Measurements from ENCODE around the gene PCDHB9.
"Not testable (repeated sequence)": the region's sequence is repeated elsewhere in the genome, so short reads cannot be mapped to it uniquely, and the experiment has no call there.

GRCh38 chr5:141194332-141194731 lies 7.4 kb downstream of the PCDHB9 start:
- TF ChIP-seq USF2 (IDR thresholded peaks at IDR 0.05; ENCODE audit: low read length); RNF2 (IDR thresholded peaks at IDR 0.05; ENCODE audit: borderline replicate concordance, low read depth, low read length, missing control alignments, poor library complexity, severe bottlenecking); SRF (IDR thresholded peaks at IDR 0.05; ENCODE audit: low read depth, low read length); CEBPB (IDR thresholded peaks at IDR 0.05; ENCODE audit: low read depth, low read length); GTF2F1 (IDR thresholded peaks at IDR 0.05; ENCODE audit: borderline replicate concordance, low read depth, low read length); ASH2L (IDR thresholded peaks at IDR 0.05; ENCODE audit: low read length); POLR2A (IDR thresholded peaks at IDR 0.05; ENCODE audit: control extremely low read depth in 1 of 2, low read depth in 2 of 2, low read length in 2 of 2); SIN3A (conservative IDR thresholded peaks at IDR 0.05 in 1 of 2, IDR thresholded peaks at IDR 0.05 in 1 of 2; ENCODE audit: low read depth in 1 of 2, low read length in 2 of 2); CTCF (IDR thresholded peaks at IDR 0.05; ENCODE audit: control extremely low read depth in 1 of 3, insufficient read depth in 1 of 3, low read depth in 1 of 3, low read length in 3 of 3): not testable (repeated sequence)
